Right ventricle myocardium superior (tissue), 1 donor: ENCODE measurements around the gene NOPCHAP1. TPM values are rescaled to one million over a fixed set of nuclear protein-coding genes. Genes with fewer than 3 reads are reported as not detected.
"Not testable (repeated sequence)": the region's sequence is repeated elsewhere in the genome, so short reads cannot be mapped to it uniquely, and the experiment has no call there.

ENCODE experiments used
- ATAC-seq: fragments of 200-7000 bp; cut with Tn5 transposase; one replicate; pipeline ENCODE4 v1.9.1; 2020; ENCODE audit warnings: mild to moderate bottlenecking; ENCODE audit not compliant: poor library complexity
- DNase-seq: peaks from one replicate; pipeline ENCODE4 v3.0.0-alpha.2; 2020
- intact Hi-C: fragments of 100-400 bp; cut with DNase I; formaldehyde crosslinking; loops from one replicate; pipeline ENCODE4 v1.11.2; 2022
- long read RNA-seq: library from polyadenylated mRNA; unstranded; transcript quantifications from one replicate; pipeline ENCODE4 v2.0.0, GENCODE V29; 2021
- total RNA-seq: library from RNA; stranded (reverse); fragmentation: NEBNext Ultra II Directional; extraction: Animal tissue kit (Norgen Biotek cat#: 25700); gene quantifications from one replicate; pipeline ENCODE4 v1.2.1, GENCODE V29; 2021
- donor health status: DM: no; HTN: yes; CAD: no; lungs with severe emphysema.

The NOPCHAP1 gene
- total RNA-seq, result 9.2 TPM
- long read RNA-seq, full-length matches to known transcripts, result 2 of 2 reads
- long read RNA-seq, partial matches to known transcripts, result 0 of 2 reads
- long read RNA-seq, other reads (novel, unspliced or antisense), result 0 of 2 reads

GRCh38 chr12:104986022-104986941, at the start of gene NOPCHAP1:
Gene NOPCHAP1, plus strand, starts transcription at chr12:104986316. Its CDS starts 37 bp downstream, at chr12:104986353.
- DNase-seq (peak; percentile 95), ATAC-seq (peak; percentile 100)
- intact Hi-C loops, result no loop called here

GRCh38 chr12:104938371-104938770, 47.7 kb upstream of the NOPCHAP1 start:
- DNase-seq (no peak), ATAC-seq (no peak)
- intact Hi-C loops, result no loop called here

- no peak for ATAC-seq
- no peak for DNase-seq
- intact Hi-C loops, result no loop called here
These were observed 47.0 kb upstream of the NOPCHAP1 start for GRCh38 chr12:104939089-104939488.

- no peak for DNase-seq
- no peak for ATAC-seq
- intact Hi-C loops, result no loop called here
These were observed 44.7 kb upstream of the NOPCHAP1 start for GRCh38 chr12:104941454-104941853.

GRCh38 chr12:104942075-104942474, 44.0 kb upstream of the NOPCHAP1 start:
- intact Hi-C loops, result no loop called here
- ATAC-seq (no peak), DNase-seq (no peak)

- ATAC-seq, DNase-seq, intact Hi-C loops: not testable (repeated sequence)
These were observed 42.7 kb upstream of the NOPCHAP1 start for GRCh38 chr12:104943401-104943800.

- no peak for DNase-seq
- intact Hi-C loops, result no loop called here
- ATAC-seq, result no peak
These were observed 41.9 kb upstream of the NOPCHAP1 start for GRCh38 chr12:104944252-104944651.

GRCh38 chr12:104948716-104949115, 37.4 kb upstream of the NOPCHAP1 start:
- ATAC-seq, intact Hi-C loops: not testable (repeated sequence)

GRCh38 chr12:104951759-104952509, 34.2 kb upstream of the NOPCHAP1 start:
- ATAC-seq, result no peak
- no peak for DNase-seq
- intact Hi-C loops, result no loop called here

More at GRCh38 chr12:104948716-104949115, 37.4 kb upstream of the NOPCHAP1 start:
- DNase-seq, result not testable (repeated sequence)

GRCh38 chr12:104952816-104953215, 33.3 kb upstream of the NOPCHAP1 start:
- no peak for DNase-seq
- intact Hi-C loops, result no loop called here
- no peak for ATAC-seq

GRCh38 chr12:104953323-104953722, 32.8 kb upstream of the NOPCHAP1 start:
- intact Hi-C loops, result no loop called here
- ATAC-seq, result no peak
- DNase-seq, result no peak

- intact Hi-C loops, result no loop called here
- DNase-seq (no peak), ATAC-seq (no peak)
These were observed 30.4 kb upstream of the NOPCHAP1 start for GRCh38 chr12:104955703-104956102.

GRCh38 chr12:104956870-104957718, 29.0 kb upstream of the NOPCHAP1 start:
- DNase-seq (no peak), ATAC-seq (no peak)
- intact Hi-C loops, result no loop called here

GRCh38 chr12:104957719-104958000, 28.5 kb upstream of the NOPCHAP1 start:
- ATAC-seq (peak; percentile 41), DNase-seq (no peak)
- intact Hi-C loops, result no loop called here

GRCh38 chr12:104958001-104958804, 27.9 kb upstream of the NOPCHAP1 start, which contains the start of gene SLC41A2:
Gene SLC41A2, minus strand, starts transcription at chr12:104958290. Its CDS starts 29,763 bp downstream, at chr12:104928527.
- intact Hi-C loops, result no loop called here
- ATAC-seq, result peak; percentile 95
- DNase-seq, result peak; percentile 81

GRCh38 chr12:104958805-104959334, 27.2 kb upstream of the NOPCHAP1 start:
- intact Hi-C loops, result no loop called here
- DNase-seq (no peak), ATAC-seq (no peak)

GRCh38 chr12:104959335-104959841, 26.7 kb upstream of the NOPCHAP1 start:
- intact Hi-C loops, result no loop called here
- DNase-seq (no peak), ATAC-seq (no peak)
